ENCODE data around the gene GNG13.

- TF ChIP-seq CTCF (IDR thresholded peaks at IDR 0.05) = no peak
- no peak for TF ChIP-seq POLR2A (IDR thresholded peaks at IDR 0.05)
Measured at GRCh38 chr16:760065-760464, 40.5 kb downstream of the GNG13 start.

Measured in lower leg skin (tissue), 3 donors.